Type B pancreatic cell (in vitro differentiated cells): ENCODE results near the gene RBM5. TPM values are rescaled to one million over a fixed set of nuclear protein-coding genes. Genes with fewer than 3 reads are reported as not detected.

ENCODE experiments used
- DNase-seq: peaks from one replicate; pipeline ENCODE4 v3.0.0; 2021; ENCODE audit warnings: mixed read lengths; ENCODE audit not compliant: unreplicated experiment; ENCODE audit errors: extremely low spot score
- H3K27ac Mint-ChIP-seq: 2 replicates; pipeline ENCODE4 v1.8.0; 2021; ENCODE audit warnings: mild to moderate bottlenecking, mixed read lengths
- H3K27me3 Mint-ChIP-seq: 2 replicates; pipeline ENCODE4 v1.8.0; 2021; ENCODE audit warnings: mixed read lengths
- H3K36me3 Mint-ChIP-seq: 2 replicates; pipeline ENCODE4 v1.8.0; 2021; ENCODE audit warnings: mixed read lengths
- H3K4me1 Mint-ChIP-seq: one replicate; pipeline ENCODE4 v1.8.0; 2021; ENCODE audit warnings: mixed read lengths; ENCODE audit not compliant: unreplicated experiment
- H3K4me3 Mint-ChIP-seq: 2 replicates; pipeline ENCODE4 v1.8.0; 2021; ENCODE audit warnings: mild to moderate bottlenecking, mixed read lengths
- H3K9me3 Mint-ChIP-seq: 2 replicates; pipeline ENCODE4 v1.8.0; 2021; ENCODE audit warnings: mixed read lengths
- CTCF ChIP-seq: fragments of 200-600 bp; sonication (generic); conservative IDR thresholded peaks from 2 replicates; pipeline ENCODE4 v1.5.0; 2021; ENCODE audit warnings: antibody characterized with exemption, mild to moderate bottlenecking
- total RNA-seq: library from RNA; stranded (reverse); gene quantifications from 2 replicates; pipeline ENCODE4 v1.2.1, GENCODE V29; 2021; ENCODE audit warnings: low replicate concordance

Gene RBM5
- total RNA-seq, 1 donor from 2014 or later = 244 TPM

GRCh38 chr3:50130436-50130835, 41.7 kb downstream of the RBM5 start:
- Mint-ChIP-seq H3K36me3 (no peaks in the 10 kb centered on the region), H3K9me3 (no peaks in the 10 kb centered on the region), H3K4me1 (peaks cover 8% of the 10 kb centered on the region), H3K27me3 (no peaks in the 10 kb centered on the region), H3K27ac (no peak overlapping the region), H3K4me3 (no peak overlapping the region)
- DNase-seq = no peak
- no peak for TF ChIP-seq CTCF

- Mint-ChIP-seq H3K4me1 (peaks cover 13% of the 10 kb centered on the region), H3K27ac (no peak overlapping the region), H3K9me3 (no peaks in the 10 kb centered on the region), H3K36me3 (no peaks in the 10 kb centered on the region), H3K4me3 (no peak overlapping the region), H3K27me3 (no peaks in the 10 kb centered on the region)
- no peak for TF ChIP-seq CTCF
- DNase-seq = no peak
These were observed 43.9 kb downstream of the RBM5 start for GRCh38 chr3:50132421-50133282.

DNA sequence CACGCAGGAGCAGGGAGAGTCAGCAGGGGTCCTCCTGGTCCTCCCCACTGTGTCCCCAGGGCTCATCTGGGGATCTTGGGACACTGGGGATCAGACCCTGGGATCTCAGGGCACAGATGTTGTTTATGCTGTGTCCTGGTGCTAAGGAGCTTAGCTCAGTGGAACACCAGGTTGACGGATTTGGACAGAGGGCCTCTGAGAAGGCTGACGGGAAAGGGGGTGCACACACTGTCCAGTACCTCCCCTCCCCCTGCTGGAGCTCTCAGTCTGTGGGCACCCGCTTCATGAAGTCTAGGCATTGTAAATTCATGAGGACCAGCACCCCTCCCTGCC, 44.5 kb downstream of the RBM5 start:
- Mint-ChIP-seq H3K4me1 (peaks cover 19% of the 10 kb centered on the region), H3K9me3 (no peaks in the 10 kb centered on the region), H3K36me3 (no peaks in the 10 kb centered on the region), H3K4me3 (no peak overlapping the region), H3K27me3 (no peaks in the 10 kb centered on the region), H3K27ac (no peak overlapping the region)
- TF ChIP-seq CTCF = no peak
- DNase-seq = no peak

- Mint-ChIP-seq H3K27ac (no peak overlapping the region), H3K36me3 (no peaks in the 10 kb centered on the region), H3K27me3 (no peaks in the 10 kb centered on the region), H3K9me3 (no peaks in the 10 kb centered on the region), H3K4me1 (peaks cover 30% of the 10 kb centered on the region), H3K4me3 (no peak overlapping the region)
- no peak for DNase-seq
- no peak for TF ChIP-seq CTCF
These were observed 45.6 kb downstream of the RBM5 start for GRCh38 chr3:50134367-50134766.

- H3K4me1 Mint-ChIP-seq = peaks cover 30% of the 10 kb centered on the region
These were observed 47.2 kb downstream of the RBM5 start for GRCh38 chr3:50135964-50136363.

More at GRCh38 chr3:50135964-50136363, 47.2 kb downstream of the RBM5 start:
- Mint-ChIP-seq H3K4me3 (no peak overlapping the region), H3K27me3 (no peaks in the 10 kb centered on the region), H3K36me3 (no peaks in the 10 kb centered on the region), H3K9me3 (no peaks in the 10 kb centered on the region), H3K27ac (no peak overlapping the region)
- TF ChIP-seq CTCF = no peak
- DNase-seq = no peak
